Measurements from ENCODE around the gene PRPF19. TPM values are rescaled to one million over a fixed set of nuclear protein-coding genes. Genes with fewer than 3 reads are reported as not detected.

PRPF19 gene
- polyA plus RNA-seq, 2 of the 4 experiments (the other 2 are of a cell fraction), result 41.1 to 177 TPM

DNA sequence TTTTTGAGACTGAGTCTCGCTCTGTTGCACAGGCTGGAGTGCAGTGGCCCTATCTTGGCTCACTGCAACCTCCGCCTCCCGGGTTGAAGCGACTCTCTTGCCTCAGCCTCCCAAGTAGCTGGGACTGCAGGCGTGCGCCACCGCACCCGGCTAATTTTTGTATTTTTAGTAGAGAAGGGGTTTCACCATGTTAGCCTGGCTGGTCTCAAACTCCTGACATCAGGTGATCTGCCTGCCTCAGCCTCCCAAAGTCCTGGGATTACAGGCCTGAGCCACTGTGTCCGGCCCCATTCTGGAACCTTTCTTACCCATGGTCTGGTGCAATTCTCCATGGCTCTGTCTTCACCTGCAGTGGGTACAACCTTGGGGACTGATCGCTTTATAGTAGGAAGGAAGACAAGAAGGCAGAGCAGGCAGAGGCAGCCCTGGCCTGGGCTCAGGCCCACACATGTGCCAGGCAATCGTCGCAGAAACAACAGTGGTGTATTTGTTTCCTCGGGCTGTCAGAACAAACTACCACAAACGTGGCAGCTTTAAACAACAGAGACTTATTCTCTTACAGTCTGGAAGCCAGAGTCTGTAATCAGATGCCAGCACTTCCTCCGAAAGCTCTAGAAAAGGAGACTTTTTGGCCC lies 46.7 kb downstream of the PRPF19 start:
- Histone ChIP-seq H3K4me1 (no peaks in the 10 kb centered on the region), H3K4me3 (no peak overlapping the region), H3K9me3 (no peaks in the 10 kb centered on the region), H3K4me2 (no peak overlapping the region), H3K27ac (no peak overlapping the region)
- 80% methylated on average over 15 of the region's 15 CpGs for WGBS (ENCODE audit: missing lambda C conversion rate)
- ATAC-seq, result no peak
- TF ChIP-seq RARB (CRISPR knock-in tag; IDR thresholded peaks at IDR 0.05), result no peak
- no peak for TF ChIP-seq NPAS2 (CRISPR knock-in tag; IDR thresholded peaks at IDR 0.05; ENCODE audit: borderline replicate concordance)
- TF ChIP-seq HEYL (CRISPR knock-in tag; IDR thresholded peaks at IDR 0.05), result no peak
- TF ChIP-seq FOXS1 (CRISPR knock-in tag; IDR thresholded peaks at IDR 0.05), result no peak
- TF ChIP-seq HOXB5 (CRISPR knock-in tag; IDR thresholded peaks at IDR 0.05), result no peak
- no peak for TF ChIP-seq ZNF302 (CRISPR knock-in tag; IDR thresholded peaks at IDR 0.05)
- TF ChIP-seq JUN (IDR thresholded peaks at IDR 0.05), result no peak
- no peak for TF ChIP-seq HES2 (IDR thresholded peaks at IDR 0.05)
- no peak for TF ChIP-seq CTCF (IDR thresholded peaks at IDR 0.05)
- TF ChIP-seq NR3C1 (IDR thresholded peaks at IDR 0.05), result no peak
- TF ChIP-seq TFCP2L1 (CRISPR knock-in tag; IDR thresholded peaks at IDR 0.05), result no peak
- TF ChIP-seq MAFK (IDR thresholded peaks at IDR 0.05; ENCODE audit: partially characterized antibody), result no peak
- TF ChIP-seq FOSB (CRISPR knock-in tag; IDR thresholded peaks at IDR 0.05), result no peak
- TF ChIP-seq SREBF2 (IDR thresholded peaks at IDR 0.05), result no peak
- no peak for TF ChIP-seq TP53 (CRISPR knock-in tag; IDR thresholded peaks at IDR 0.05)
- no peak for TF ChIP-seq PHF8 (IDR thresholded peaks at IDR 0.05; ENCODE audit: borderline replicate concordance, low read depth)
- no peak for TF ChIP-seq EHMT2 (IDR thresholded peaks at IDR 0.05; ENCODE audit: low read depth)
- CTCF ChIA-PET, result interaction anchor here (1.3 to 1.5 kb wide), 2 partner anchors 29 to 40 kb away, joined by 3 to 6 read pairs; no protein-coding TSS in a partner anchor
- no peak for FAIRE-seq
- no peak for DNase-seq (ENCODE audit: low read depth in 1 of 2, low spot score in 1 of 2)
- POLR2A ChIA-PET, result no interaction called here

DNA sequence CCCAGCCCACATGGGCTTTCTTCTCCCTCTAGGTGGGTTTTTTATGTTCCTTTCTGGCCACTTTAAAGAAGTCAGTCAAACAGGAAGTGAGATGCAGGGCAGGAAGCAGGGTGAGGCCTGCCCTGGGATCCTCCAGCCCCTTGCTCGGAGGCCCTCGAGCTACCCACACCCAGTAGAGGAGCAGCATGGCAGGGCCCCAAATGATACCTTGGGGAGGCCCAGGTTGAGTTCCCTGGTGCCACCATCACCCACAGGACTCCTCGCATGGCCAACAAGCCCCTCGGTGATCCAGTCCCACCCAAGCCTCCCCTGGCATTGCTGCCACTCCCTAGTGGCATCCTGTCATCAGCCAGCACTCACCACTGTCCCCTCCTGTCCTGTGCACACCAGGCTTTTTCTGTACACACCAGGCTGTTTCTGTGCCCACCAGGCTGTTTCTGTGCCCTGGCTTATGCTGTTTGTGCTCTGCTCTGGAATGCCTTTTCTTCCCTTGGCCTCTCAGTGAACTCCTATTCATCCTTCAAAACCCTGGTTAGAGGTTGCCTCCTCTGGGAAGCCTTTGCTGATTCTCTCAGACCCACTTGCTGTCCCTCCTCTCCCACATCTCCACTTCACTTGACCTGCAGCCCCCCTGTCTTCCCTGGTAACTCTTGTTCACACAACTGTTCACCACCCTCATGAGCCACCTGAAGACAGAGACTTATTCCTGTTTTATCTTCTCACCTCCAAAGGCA lies 47.5 kb downstream of the PRPF19 start:
- ATAC-seq, result no peak
- ChIA-PET CTCF (interaction anchor here (1.3 kb wide), 1 partner anchor 40 kb away, joined by 3 read pairs; no protein-coding TSS in a partner anchor), POLR2A (no interaction called here)
- Histone ChIP-seq H3K9me3 (no peaks in the 10 kb centered on the region), H3K4me2 (no peak overlapping the region), H3K4me1 (no peaks in the 10 kb centered on the region), H3K27ac (no peak overlapping the region), H3K4me3 (no peak overlapping the region)
- 76% methylated on average over 4 of the region's 4 CpGs for WGBS (ENCODE audit: missing lambda C conversion rate)
- FAIRE-seq, result no peak
- no peak for DNase-seq (ENCODE audit: low read depth in 1 of 2, low spot score in 1 of 2)
- TF ChIP-seq NFE2L2 (conservative IDR thresholded peaks at IDR 0.05; ENCODE audit: low read length), result no peak
- TF ChIP-seq HOXB5 (CRISPR knock-in tag; IDR thresholded peaks at IDR 0.05), result no peak
- no peak for TF ChIP-seq CHD2 (IDR thresholded peaks at IDR 0.05; ENCODE audit: low read length, partially characterized antibody)
- no peak for TF ChIP-seq CBX8 (IDR thresholded peaks at IDR 0.05)
- no peak for TF ChIP-seq SMC3 (IDR thresholded peaks at IDR 0.05)
- no peak for TF ChIP-seq POLR2AphosphoS2 (conservative IDR thresholded peaks at IDR 0.05; ENCODE audit: low read length)
- TF ChIP-seq, protein P1, sequence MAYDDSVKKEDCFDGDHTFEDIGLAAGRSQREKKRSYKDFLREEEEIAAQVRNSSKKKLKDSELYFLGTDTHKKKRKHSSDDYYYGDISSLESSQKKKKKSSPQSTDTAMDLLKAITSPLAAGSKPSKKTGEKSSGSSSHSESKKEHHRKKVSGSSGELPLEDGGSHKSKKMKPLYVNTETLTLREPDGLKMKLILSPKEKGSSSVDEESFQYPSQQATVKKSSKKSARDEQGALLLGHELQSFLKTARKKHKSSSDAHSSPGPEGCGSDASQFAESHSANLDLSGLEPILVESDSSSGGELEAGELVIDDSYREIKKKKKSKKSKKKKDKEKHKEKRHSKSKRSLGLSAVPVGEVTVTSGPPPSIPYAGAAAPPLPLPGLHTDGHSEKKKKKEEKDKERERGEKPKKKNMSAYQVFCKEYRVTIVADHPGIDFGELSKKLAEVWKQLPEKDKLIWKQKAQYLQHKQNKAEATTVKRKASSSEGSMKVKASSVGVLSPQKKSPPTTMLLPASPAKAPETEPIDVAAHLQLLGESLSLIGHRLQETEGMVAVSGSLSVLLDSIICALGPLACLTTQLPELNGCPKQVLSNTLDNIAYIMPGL (CRISPR knock-in tag; IDR thresholded peaks at IDR 0.05; ENCODE audit: borderline replicate concordance), result no peak
- no peak for TF ChIP-seq REST (IDR thresholded peaks at IDR 0.05)
- TF ChIP-seq RCOR1 (IDR thresholded peaks at IDR 0.05; ENCODE audit: low read depth, low read length), result no peak
- no peak for TF ChIP-seq FOSL2 (IDR thresholded peaks at IDR 0.05)
- TF ChIP-seq FOSL2 (CRISPR knock-in tag; IDR thresholded peaks at IDR 0.05), result no peak
- no peak for TF ChIP-seq HES2 (IDR thresholded peaks at IDR 0.05)
- no peak for TF ChIP-seq ZNF302 (CRISPR knock-in tag; IDR thresholded peaks at IDR 0.05)
- TF ChIP-seq TFCP2L1 (CRISPR knock-in tag; IDR thresholded peaks at IDR 0.05), result no peak
- no peak for TF ChIP-seq RFX5 (IDR thresholded peaks at IDR 0.05)
- TF ChIP-seq KDM5A (IDR thresholded peaks at IDR 0.05), result no peak
- TF ChIP-seq CEBPB (IDR thresholded peaks at IDR 0.05), result no peak
- TF ChIP-seq EHF (CRISPR knock-in tag; IDR thresholded peaks at IDR 0.05), result no peak
- no peak for TF ChIP-seq FOXS1 (CRISPR knock-in tag; IDR thresholded peaks at IDR 0.05)

Measured in A549 (cell line).